ENCODE measurements around the gene HSPB8.

The HSPB8 gene

GRCh38 chr12:119178544-119179334, at the start of gene HSPB8:
Gene HSPB8 (plus strand): TSS chr12:119178931. CDS start chr12:119179313, 382 bp downstream.
- no peak for TF ChIP-seq CTCF (IDR thresholded peaks at IDR 0.05; ENCODE audit: insufficient read depth, low read depth, low read length, missing control alignments)
- DNase-seq (ENCODE audit: low read depth) = no peak
- no peak within 1 kb of the TSS for H3K4me3 ChIP-seq (ENCODE audit: low read depth, low read length)

GRCh38 chr12:119129827-119130434, 48.8 kb upstream of the HSPB8 start:
- no peak for DNase-seq (ENCODE audit: low read depth)

GRCh38 chr12:119130523-119130922, 48.2 kb upstream of the HSPB8 start:
- DNase-seq (ENCODE audit: low read depth) = no peak
- no peak overlapping the region for H3K4me3 ChIP-seq (ENCODE audit: low read depth, low read length)
- no peak for TF ChIP-seq CTCF (IDR thresholded peaks at IDR 0.05; ENCODE audit: insufficient read depth, low read depth, low read length, missing control alignments)

More at GRCh38 chr12:119129827-119130434, 48.8 kb upstream of the HSPB8 start:
- no peak overlapping the region for H3K4me3 ChIP-seq (ENCODE audit: low read depth, low read length)
- TF ChIP-seq CTCF (IDR thresholded peaks at IDR 0.05; ENCODE audit: insufficient read depth, low read depth, low read length, missing control alignments) = no peak

DNA sequence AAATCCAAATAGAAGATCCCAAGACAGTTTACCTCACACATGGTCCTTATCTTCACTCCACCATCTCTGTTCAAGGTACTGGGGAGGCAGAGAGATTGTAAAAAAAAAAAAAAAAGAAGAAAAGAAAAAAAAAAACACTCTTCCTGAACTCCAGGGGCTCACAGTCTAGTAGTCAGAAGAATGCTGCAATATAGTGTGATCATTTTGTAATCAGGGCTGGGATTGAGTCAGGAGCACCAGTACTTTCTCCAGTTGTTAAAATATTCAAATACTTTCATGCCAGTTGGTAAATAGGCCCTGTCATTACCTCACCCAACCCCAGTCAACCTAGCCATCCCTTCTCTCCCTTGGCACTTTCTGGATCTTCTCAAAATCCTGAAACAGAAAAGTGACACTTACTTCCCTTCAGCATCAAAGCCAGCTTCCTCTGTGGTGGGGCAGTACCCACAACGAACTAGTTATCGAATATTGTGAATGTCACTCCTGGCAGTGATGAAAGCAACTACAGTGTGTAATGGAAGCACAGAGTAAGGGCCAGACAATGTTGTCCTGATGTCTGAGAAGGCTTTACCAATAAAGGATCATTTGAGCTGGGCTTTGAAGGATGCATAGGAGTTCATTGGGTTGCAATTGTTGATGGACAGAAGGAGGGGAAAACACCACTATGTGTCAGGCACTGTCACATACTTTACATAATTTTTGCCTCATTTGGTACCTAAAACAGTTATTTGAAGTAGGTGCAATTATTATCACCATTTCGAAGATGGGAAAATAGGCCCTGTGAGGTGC, 44.3 kb upstream of the HSPB8 start:
- TF ChIP-seq CTCF (IDR thresholded peaks at IDR 0.05; ENCODE audit: insufficient read depth, low read depth, low read length, missing control alignments) = no peak
- H3K4me3 ChIP-seq (ENCODE audit: low read depth, low read length) = no peak overlapping the region
- DNase-seq (ENCODE audit: low read depth) = no peak

DNA sequence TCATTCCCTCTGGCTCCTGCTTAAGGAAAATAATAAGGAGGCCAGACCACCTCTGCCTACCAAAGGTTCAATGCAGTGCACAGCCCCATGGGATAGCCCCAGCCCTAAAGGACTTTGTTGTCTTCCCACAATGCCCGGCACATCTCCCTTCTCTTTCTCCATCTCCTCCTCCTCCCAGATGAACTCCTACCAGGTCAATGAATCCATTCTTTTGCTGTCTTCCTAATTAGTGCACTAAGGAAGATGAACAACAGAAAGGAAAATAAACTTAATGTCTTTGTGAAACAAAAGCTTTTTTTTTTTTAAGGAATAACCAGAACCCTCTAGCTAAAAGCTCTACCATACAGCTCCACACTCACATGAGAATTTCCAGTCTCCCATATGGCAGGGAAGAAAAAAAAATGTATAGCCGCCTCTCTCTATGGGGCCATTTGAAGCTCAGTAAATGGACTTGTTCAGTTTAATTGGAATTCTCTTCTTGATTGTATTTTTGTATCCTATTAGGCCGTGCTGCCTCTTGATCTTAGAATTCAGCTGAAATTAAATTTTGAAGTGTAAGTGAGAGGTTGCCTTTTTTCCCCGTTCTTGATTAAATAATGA, 41.8 kb upstream of the HSPB8 start:
- no peak overlapping the region for H3K4me3 ChIP-seq (ENCODE audit: low read depth, low read length)
- no peak for TF ChIP-seq CTCF (IDR thresholded peaks at IDR 0.05; ENCODE audit: insufficient read depth, low read depth, low read length, missing control alignments)
- DNase-seq (ENCODE audit: low read depth) = no peak

DNA sequence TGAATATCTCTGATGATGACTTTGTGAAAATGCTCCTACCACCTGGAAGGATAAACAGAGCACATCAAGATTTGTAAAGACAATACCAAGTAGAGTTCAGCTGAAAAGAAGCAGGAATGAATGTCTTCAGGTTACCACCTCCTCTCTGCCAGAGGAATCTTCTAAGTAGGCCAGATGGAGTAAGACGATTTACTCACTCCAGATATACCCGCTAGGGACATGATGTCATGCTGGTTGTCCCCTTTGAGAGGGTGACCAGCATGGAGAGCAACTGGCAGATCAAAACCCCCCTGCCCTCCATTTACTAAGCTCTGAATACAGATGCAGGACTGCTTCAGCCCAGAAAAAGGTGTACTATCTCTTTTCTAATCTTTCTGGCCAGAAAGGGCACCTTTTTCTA, 39.3 kb upstream of the HSPB8 start:
- H3K4me3 ChIP-seq (ENCODE audit: low read depth, low read length) = no peak overlapping the region
- DNase-seq (ENCODE audit: low read depth) = no peak
- no peak for TF ChIP-seq CTCF (IDR thresholded peaks at IDR 0.05; ENCODE audit: insufficient read depth, low read depth, low read length, missing control alignments)

Data from GM12865 (cell line).